Type B pancreatic cell (in vitro differentiated cells): Measurements from ENCODE around the gene PPIC. TPM values are rescaled to one million over a fixed set of nuclear protein-coding genes. Genes with fewer than 3 reads are reported as not detected.
"Not testable (repeated sequence)": the region's sequence is repeated elsewhere in the genome, so short reads cannot be mapped to it uniquely, and the experiment has no call there.

Source experiments
- DNase-seq: peaks from one replicate; pipeline ENCODE4 v3.0.0; 2021; ENCODE audit warnings: mixed read lengths; ENCODE audit not compliant: unreplicated experiment; ENCODE audit errors: extremely low spot score
- H3K27ac Mint-ChIP-seq: 2 replicates; pipeline ENCODE4 v1.8.0; 2021; ENCODE audit warnings: mild to moderate bottlenecking, mixed read lengths
- H3K27me3 Mint-ChIP-seq: 2 replicates; pipeline ENCODE4 v1.8.0; 2021; ENCODE audit warnings: mixed read lengths
- H3K36me3 Mint-ChIP-seq: 2 replicates; pipeline ENCODE4 v1.8.0; 2021; ENCODE audit warnings: mixed read lengths
- H3K4me1 Mint-ChIP-seq: one replicate; pipeline ENCODE4 v1.8.0; 2021; ENCODE audit warnings: mixed read lengths; ENCODE audit not compliant: unreplicated experiment
- H3K4me3 Mint-ChIP-seq: 2 replicates; pipeline ENCODE4 v1.8.0; 2021; ENCODE audit warnings: mild to moderate bottlenecking, mixed read lengths
- H3K9me3 Mint-ChIP-seq: 2 replicates; pipeline ENCODE4 v1.8.0; 2021; ENCODE audit warnings: mixed read lengths
- CTCF ChIP-seq: fragments of 200-600 bp; sonication (generic); conservative IDR thresholded peaks from 2 replicates; pipeline ENCODE4 v1.5.0; 2021; ENCODE audit warnings: antibody characterized with exemption, mild to moderate bottlenecking
- total RNA-seq: library from RNA; stranded (reverse); gene quantifications from 2 replicates; pipeline ENCODE4 v1.2.1, GENCODE V29; 2021; ENCODE audit warnings: low replicate concordance

Gene PPIC
- total RNA-seq, 1 donor from 2014 or later = 23.4 TPM

GRCh38 chr5:122982376-122982775 is 54.1 kb downstream of the PPIC start:
- H3K4me3 Mint-ChIP-seq = no peak overlapping the region
- DNase-seq = no peak

GRCh38 chr5:122981846-122982245 is 54.7 kb downstream of the PPIC start:
- Mint-ChIP-seq H3K27ac (no peak overlapping the region), H3K9me3 (no peaks in the 10 kb centered on the region), H3K4me3 (no peak overlapping the region)

More at GRCh38 chr5:122982376-122982775, 54.1 kb downstream of the PPIC start:
- Mint-ChIP-seq H3K9me3 (no peaks in the 10 kb centered on the region), H3K27ac (no peak overlapping the region), H3K36me3 (no peaks in the 10 kb centered on the region), H3K27me3 (no peaks in the 10 kb centered on the region), H3K4me1 (no peaks in the 10 kb centered on the region)
- TF ChIP-seq CTCF = no peak

GRCh38 chr5:122978644-122979297 is 57.8 kb downstream of the PPIC start:
- Mint-ChIP-seq H3K27me3 (no peaks in the 10 kb centered on the region), H3K4me1 (no peaks in the 10 kb centered on the region), H3K27ac (no peak overlapping the region), H3K4me3 (no peak overlapping the region), H3K9me3 (no peaks in the 10 kb centered on the region), H3K36me3 (no peaks in the 10 kb centered on the region)
- no peak for DNase-seq
- no peak for TF ChIP-seq CTCF

More at GRCh38 chr5:122981846-122982245, 54.7 kb downstream of the PPIC start:
- no peak for TF ChIP-seq CTCF
- DNase-seq = no peak
- no peaks in the 10 kb centered on the region for H3K4me1 Mint-ChIP-seq
- no peaks in the 10 kb centered on the region for H3K36me3 Mint-ChIP-seq
- H3K27me3 Mint-ChIP-seq = no peaks in the 10 kb centered on the region

GRCh38 chr5:122978068-122978467 is 58.5 kb downstream of the PPIC start:
- Mint-ChIP-seq H3K4me3 (no peak overlapping the region), H3K9me3 (no peaks in the 10 kb centered on the region), H3K27me3 (no peaks in the 10 kb centered on the region), H3K4me1 (no peaks in the 10 kb centered on the region), H3K27ac (no peak overlapping the region), H3K36me3 (no peaks in the 10 kb centered on the region)
- no peak for DNase-seq
- TF ChIP-seq CTCF = no peak

- no peak overlapping the region for H3K27ac Mint-ChIP-seq
- DNase-seq = no peak
- H3K4me1 Mint-ChIP-seq = no peaks in the 10 kb centered on the region
- H3K36me3 Mint-ChIP-seq = no peaks in the 10 kb centered on the region
- no peaks in the 10 kb centered on the region for H3K9me3 Mint-ChIP-seq
- H3K4me3 Mint-ChIP-seq = no peak overlapping the region
- no peak for TF ChIP-seq CTCF
- H3K27me3 Mint-ChIP-seq = no peaks in the 10 kb centered on the region
These were observed 59.2 kb downstream of the PPIC start for GRCh38 chr5:122977319-122977718.

GRCh38 chr5:122974251-122974650 is 62.3 kb downstream of the PPIC start:
- not testable (repeated sequence) for H3K27ac Mint-ChIP-seq

GRCh38 chr5:122973759-122974158 is 62.8 kb downstream of the PPIC start:
- not testable (repeated sequence) for H3K27me3 Mint-ChIP-seq, H3K4me1 Mint-ChIP-seq, H3K9me3 Mint-ChIP-seq, H3K4me3 Mint-ChIP-seq, DNase-seq, H3K27ac Mint-ChIP-seq, H3K36me3 Mint-ChIP-seq

More at GRCh38 chr5:122974251-122974650, 62.3 kb downstream of the PPIC start:
- H3K27me3 Mint-ChIP-seq, H3K36me3 Mint-ChIP-seq, H3K4me3 Mint-ChIP-seq, H3K4me1 Mint-ChIP-seq, H3K9me3 Mint-ChIP-seq, DNase-seq: not testable (repeated sequence)
